Measurements from ENCODE around the gene MLF2. TPM values are rescaled to one million over a fixed set of nuclear protein-coding genes. Genes with fewer than 3 reads are reported as not detected.
A peak's percentile ranks its signal among the peaks of the same experiment; 100 is the strongest.

Gene MLF2
- total and polyA plus RNA-seq, 2 donors from 2014 or later = 141 to 289 TPM

DNA sequence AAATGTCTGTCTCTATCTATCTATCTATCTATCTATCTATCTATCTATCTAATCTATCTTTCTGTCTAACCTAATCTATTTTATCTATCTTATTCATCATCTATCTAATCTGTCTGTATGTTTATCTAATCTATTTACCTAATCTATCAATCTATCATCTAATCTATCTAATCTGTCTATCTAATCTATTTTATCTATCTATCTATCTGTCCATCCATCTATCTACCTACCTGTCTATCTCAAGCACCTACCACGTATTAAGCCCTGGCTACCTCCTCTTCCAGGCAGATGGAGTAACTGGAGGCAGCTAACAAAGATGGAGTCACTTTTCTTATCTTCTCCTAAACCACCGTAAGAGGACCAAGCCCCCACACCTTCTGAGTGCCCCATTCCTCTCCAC is 42.1 kb upstream of the MLF2 start:
- H3K27ac ChIP-seq (ENCODE audit: low read depth in 2 of 2, low read length in 2 of 2) = no peak overlapping the region
- no peak overlapping the region for H3K9ac ChIP-seq (ENCODE audit: low read length in 3 of 3)
- TF ChIP-seq, protein P1, sequence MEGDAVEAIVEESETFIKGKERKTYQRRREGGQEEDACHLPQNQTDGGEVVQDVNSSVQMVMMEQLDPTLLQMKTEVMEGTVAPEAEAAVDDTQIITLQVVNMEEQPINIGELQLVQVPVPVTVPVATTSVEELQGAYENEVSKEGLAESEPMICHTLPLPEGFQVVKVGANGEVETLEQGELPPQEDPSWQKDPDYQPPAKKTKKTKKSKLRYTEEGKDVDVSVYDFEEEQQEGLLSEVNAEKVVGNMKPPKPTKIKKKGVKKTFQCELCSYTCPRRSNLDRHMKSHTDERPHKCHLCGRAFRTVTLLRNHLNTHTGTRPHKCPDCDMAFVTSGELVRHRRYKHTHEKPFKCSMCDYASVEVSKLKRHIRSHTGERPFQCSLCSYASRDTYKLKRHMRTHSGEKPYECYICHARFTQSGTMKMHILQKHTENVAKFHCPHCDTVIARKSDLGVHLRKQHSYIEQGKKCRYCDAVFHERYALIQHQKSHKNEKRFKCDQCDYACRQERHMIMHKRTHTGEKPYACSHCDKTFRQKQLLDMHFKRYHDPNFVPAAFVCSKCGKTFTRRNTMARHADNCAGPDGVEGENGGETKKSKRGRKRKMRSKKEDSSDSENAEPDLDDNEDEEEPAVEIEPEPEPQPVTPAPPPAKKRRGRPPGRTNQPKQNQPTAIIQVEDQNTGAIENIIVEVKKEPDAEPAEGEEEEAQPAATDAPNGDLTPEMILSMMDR (IDR thresholded peaks at IDR 0.05; ENCODE audit: borderline replicate concordance, extremely low read depth, insufficient read depth) = no peak
- no peaks in the 10 kb centered on the region for H3K27me3 ChIP-seq (ENCODE audit: control insufficient read depth, insufficient read depth, low read length)
- H3K4me3 ChIP-seq (ENCODE audit: low read length in 3 of 3) = no peak overlapping the region
- H3K4me1 ChIP-seq (ENCODE audit: control insufficient read depth in 2 of 3, insufficient read depth in 2 of 3, low read depth in 1 of 3, low read length in 3 of 3) = no peaks in the 10 kb centered on the region
- H3K9me3 ChIP-seq (ENCODE audit: control insufficient read depth in 2 of 3, insufficient read depth in 1 of 3, low read length in 3 of 3) = no peaks in the 10 kb centered on the region
- DNase-seq = no peak
- H3K36me3 ChIP-seq (ENCODE audit: control insufficient read depth in 2 of 3, insufficient read depth in 3 of 3, low read length in 3 of 3) = no peaks in the 10 kb centered on the region
- FAIRE-seq = no peak
- intact Hi-C loops (cut with DNase I) = no loop called here

DNA sequence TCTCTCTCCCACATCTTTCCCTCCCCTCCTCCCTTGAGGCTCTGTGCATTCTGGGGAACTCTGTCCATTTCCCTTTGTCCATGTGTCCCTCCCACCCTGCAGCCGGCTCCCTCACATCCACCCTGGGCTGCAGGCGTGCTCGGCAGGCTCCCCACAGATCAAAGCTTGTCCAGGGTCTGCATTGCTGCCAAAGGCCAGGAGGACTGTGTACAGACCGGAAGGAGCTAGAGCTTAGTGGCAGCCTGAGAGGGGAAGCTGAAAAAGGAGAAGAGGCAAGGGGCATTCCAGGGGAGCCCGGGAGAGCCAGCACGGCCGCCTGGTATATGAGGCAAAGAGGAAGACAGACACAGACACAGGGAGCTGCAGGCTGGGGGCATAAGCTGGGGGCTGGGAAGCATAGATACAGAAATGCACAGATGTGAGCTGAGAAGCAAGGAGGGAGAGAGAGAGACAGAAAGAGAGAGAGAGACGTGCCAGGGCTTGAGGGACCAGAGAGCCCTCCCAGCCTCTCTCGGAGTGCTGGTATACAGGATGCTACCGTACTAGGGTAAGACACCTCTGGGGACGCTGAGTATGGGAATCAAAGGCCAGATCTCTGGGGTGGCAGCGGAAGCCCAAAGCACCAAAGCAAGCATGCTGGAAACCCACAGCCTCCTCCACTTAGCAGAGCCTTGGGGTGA is 39.7 kb upstream of the MLF2 start:
- H3K4me3 ChIP-seq (ENCODE audit: low read length in 3 of 3) = peak overlapping the region in 1 of 3 donors; percentile 30

DNA sequence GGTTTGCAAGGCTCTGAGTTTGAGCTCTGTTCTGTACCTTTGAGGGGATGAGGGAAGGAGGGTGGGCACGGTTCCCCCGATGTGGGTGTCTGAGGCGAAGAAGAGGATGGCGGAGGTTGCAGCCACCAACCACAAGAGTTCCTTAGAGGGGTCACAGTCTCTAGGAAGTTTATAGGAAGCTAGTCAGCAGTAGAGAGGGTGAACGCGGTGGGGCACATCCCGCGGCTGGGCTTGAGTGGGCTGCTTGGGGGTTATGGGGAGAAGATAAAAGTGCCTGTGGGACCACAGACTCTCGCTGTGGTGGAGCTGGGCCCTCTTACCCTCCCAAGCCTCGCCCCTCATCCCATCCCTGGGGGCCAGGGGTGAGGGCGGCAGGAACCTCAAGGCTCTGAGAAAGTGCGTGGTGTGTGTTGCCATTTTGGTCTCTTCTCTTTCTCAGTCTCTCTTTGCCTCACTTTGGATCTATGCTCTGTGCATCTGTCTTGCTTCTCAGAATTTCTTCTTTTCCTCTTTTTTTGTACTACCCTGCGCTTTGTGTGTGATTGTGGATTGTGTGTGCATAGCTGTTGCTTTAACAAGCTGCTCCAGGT is 39.1 kb upstream of the MLF2 start:
- intact Hi-C loops (cut with DNase I) = no loop called here
- TF ChIP-seq, protein P1 (IDR thresholded peaks at IDR 0.05; ENCODE audit: borderline replicate concordance, extremely low read depth, insufficient read depth) = no peak
- peak in 1 of 5 donors; percentile 40 for DNase-seq
- peak overlapping the region in 1 of 3 donors; percentile 30 for H3K4me3 ChIP-seq (ENCODE audit: low read length in 3 of 3)
- H3K27me3 ChIP-seq (ENCODE audit: control insufficient read depth, insufficient read depth, low read length) = no peaks in the 10 kb centered on the region
- H3K4me1 ChIP-seq (ENCODE audit: control insufficient read depth in 2 of 3, insufficient read depth in 2 of 3, low read depth in 1 of 3, low read length in 3 of 3) = peaks cover 0 to 4% (median 0%) of the 10 kb centered on the region in 3 donors
- H3K27ac ChIP-seq (ENCODE audit: low read depth in 2 of 2, low read length in 2 of 2) = no peak overlapping the region
- no peaks in the 10 kb centered on the region for H3K9me3 ChIP-seq (ENCODE audit: control insufficient read depth in 2 of 3, insufficient read depth in 1 of 3, low read length in 3 of 3)
- H3K36me3 ChIP-seq (ENCODE audit: control insufficient read depth in 2 of 3, insufficient read depth in 3 of 3, low read length in 3 of 3) = no peaks in the 10 kb centered on the region
- FAIRE-seq = no peak
- no peak overlapping the region for H3K9ac ChIP-seq (ENCODE audit: low read length in 3 of 3)

More for the DNA sequence above, 39.7 kb upstream of the MLF2 start:
- FAIRE-seq (no peak), DNase-seq (peak in 4 of 5 donors; percentile 65 to 82 (median 68))
- TF ChIP-seq, protein P1 (IDR thresholded peaks at IDR 0.05; ENCODE audit: borderline replicate concordance, extremely low read depth, insufficient read depth) = no peak
- no peaks in the 10 kb centered on the region for H3K27me3 ChIP-seq (ENCODE audit: control insufficient read depth, insufficient read depth, low read length)
- no peaks in the 10 kb centered on the region for H3K9me3 ChIP-seq (ENCODE audit: control insufficient read depth in 2 of 3, insufficient read depth in 1 of 3, low read length in 3 of 3)
- H3K36me3 ChIP-seq (ENCODE audit: control insufficient read depth in 2 of 3, insufficient read depth in 3 of 3, low read length in 3 of 3) = no peaks in the 10 kb centered on the region
- intact Hi-C loops (cut with DNase I) = no loop called here
- peaks cover 0 to 4% (median 0%) of the 10 kb centered on the region in 3 donors for H3K4me1 ChIP-seq (ENCODE audit: control insufficient read depth in 2 of 3, insufficient read depth in 2 of 3, low read depth in 1 of 3, low read length in 3 of 3)
- H3K9ac ChIP-seq (ENCODE audit: low read length in 3 of 3) = no peak overlapping the region
- no peak overlapping the region for H3K27ac ChIP-seq (ENCODE audit: low read depth in 2 of 2, low read length in 2 of 2)
